HG02884 (cell line): ENCODE results near the gene CATSPERZ.
"Not testable (repeated sequence)": the region's sequence is repeated elsewhere in the genome, so short reads cannot be mapped to it uniquely, and the experiment has no call there.

Experiments used
- ATAC-seq: cut with Tn5 transposase; IDR thresholded peaks from one replicate; pipeline ENCODE4 v1.9.1; 2021; ENCODE audit warnings: mild to moderate bottlenecking, moderate library complexity; ENCODE audit not compliant: unreplicated experiment

The CATSPERZ gene

DNA sequence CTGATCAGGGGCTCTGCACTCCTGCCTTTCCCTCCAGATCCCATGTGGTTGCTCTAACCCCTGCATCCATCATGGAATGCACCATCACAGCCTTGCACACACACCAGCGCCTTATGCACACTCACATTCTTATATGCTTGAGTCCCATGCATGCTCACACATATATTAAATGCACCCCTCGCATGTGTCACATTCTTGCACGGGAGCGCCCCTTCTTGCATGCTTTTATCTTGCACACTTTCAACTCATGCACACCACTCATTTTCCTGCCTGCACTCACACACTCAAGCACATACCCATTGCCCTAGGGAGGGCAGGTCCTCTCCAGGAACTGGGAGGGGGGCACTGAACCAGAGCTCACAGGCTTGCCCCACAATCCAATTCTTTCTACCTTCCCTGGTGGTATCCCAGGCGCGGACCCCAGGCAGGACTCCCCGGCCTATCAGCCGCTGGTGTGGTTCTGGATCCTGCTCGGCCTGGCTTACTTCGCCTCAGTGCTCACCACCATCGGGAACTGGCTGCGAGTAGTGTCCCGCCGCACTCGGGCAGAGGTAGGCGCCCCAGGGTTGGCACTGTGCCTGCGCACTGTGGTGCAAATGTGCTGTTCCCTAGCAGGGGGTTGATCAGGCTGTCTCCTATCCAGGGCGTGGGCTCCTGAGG lies 2.3 kb upstream of the CATSPERZ start:
- no peak for ATAC-seq

DNA sequence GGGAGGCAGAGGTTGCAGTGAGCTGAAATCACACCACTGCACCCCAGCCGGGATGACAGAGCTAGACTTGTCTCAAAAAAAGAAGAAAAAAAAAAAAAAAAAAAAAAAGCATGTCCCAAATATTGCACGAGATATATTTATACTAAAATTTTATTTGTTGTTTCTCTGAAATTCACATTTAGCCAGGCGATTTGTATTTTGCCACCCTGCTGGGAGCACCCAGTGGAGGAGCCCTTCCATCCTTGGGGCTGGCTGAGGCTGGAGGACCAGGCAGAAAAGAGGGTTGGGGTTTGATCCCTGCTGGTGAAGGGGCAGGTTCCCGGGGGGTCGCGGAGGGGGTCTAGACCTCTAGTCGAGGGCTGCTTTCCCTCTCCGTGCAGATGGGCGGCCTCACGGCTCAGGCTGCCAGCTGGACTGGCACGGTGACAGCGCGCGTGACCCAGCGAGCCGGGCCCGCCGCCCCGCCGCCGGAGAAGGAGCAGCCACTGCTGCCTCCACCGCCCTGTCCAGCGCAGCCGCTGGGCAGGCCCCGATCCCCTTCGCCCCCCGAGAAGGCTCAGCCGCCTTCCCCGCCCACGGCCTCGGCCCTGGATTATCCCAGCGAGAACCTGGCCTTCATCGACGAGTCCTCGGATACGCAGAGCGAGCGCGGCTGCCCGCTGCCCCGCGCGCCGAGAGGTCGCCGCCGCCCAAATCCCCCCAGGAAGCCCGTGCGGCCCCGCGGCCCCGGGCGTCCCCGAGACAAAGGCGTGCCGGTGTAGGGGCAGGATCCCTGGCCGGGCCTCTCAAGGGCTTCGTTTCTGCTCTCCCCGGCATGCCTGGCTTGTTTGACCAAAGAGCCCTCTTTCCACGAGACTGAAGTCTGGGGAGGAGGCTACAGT lies 952 bp upstream of the CATSPERZ start:
- ATAC-seq, result no peak

DNA sequence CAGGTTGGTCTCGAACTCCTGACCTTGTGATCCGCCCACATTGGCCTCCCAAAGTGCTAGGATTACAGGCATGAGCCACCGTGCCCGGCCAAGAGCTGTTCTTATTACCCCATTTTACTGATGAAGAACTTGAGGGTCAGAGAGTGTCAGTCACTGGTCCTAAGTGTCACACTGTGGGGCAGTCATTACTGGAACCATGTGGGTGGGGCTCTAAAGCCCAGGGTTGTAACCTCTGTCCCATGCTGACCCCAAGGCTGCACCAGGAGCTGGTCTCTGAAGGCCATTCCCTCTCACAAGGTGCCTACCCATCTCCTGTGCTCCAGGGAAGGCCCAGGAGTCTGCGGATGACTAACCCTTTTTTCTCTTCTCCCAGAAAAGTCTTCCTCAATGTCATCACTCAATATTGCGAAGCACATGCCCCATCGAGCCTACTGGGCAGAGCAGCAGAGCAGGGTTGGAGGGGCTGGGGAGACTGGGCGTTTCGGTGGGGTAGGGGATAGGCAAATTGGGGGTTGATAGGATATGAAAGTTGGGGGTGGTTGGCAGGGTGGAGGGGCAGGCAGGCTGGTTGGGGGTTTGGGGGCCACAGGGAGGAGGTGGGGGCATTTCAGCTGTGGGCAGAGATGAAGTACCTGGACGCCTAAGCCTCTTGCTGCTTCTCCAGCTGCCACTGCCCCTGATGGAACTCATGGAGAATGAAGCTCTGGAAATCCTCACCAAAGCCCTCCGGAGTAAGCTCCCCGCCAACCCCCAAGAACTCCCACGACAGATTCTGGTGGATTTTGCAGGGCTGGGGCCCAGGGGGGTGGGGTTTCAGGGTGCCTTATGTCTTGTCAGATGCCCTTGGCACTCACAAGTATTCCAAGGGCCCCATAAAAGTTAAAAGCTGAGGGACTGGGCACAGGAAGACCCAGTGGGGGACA lies 3.2 kb downstream of the CATSPERZ start:
- no peak for ATAC-seq

GRCh38 chr11:64304032-64304315 lies 3.8 kb downstream of the CATSPERZ start:
- ATAC-seq, result no peak

DNA sequence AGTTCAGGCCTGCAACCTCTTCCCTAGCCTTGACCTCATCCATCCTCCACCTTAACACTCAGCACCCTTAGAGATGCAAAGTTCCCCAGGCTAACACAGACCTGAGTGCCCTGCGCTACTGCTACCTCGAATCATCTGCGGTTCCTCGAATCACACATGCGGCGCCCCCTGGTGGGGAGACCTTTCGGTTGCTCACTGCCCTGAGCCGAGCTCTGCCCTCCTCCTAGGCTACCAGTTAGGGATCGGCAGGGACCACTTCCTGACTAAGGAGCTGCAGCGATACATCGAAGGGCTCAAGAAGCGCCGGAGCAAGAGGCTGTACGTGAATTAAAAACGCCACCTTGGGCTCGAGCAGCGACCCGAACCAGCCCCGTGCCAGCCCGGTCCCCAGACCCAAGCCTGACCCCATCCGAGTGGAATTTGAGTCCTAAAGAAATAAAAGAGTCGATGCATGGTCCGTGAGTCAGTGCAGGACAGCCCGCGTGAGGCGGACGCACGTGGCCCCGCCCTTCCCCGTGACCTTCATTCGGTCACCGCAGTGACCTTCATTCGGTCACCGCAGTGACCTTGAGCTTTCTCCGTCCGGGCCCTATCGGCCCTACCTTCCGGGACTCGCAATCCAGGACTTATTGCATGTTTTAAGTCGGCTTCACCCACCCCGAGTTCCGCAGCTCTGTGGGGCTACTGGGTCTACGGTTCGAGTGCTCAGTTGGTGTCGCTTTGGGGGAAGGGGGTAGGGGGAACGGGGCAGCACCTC lies 4.3 kb downstream of the CATSPERZ start:
- peak; percentile 4 for ATAC-seq

DNA sequence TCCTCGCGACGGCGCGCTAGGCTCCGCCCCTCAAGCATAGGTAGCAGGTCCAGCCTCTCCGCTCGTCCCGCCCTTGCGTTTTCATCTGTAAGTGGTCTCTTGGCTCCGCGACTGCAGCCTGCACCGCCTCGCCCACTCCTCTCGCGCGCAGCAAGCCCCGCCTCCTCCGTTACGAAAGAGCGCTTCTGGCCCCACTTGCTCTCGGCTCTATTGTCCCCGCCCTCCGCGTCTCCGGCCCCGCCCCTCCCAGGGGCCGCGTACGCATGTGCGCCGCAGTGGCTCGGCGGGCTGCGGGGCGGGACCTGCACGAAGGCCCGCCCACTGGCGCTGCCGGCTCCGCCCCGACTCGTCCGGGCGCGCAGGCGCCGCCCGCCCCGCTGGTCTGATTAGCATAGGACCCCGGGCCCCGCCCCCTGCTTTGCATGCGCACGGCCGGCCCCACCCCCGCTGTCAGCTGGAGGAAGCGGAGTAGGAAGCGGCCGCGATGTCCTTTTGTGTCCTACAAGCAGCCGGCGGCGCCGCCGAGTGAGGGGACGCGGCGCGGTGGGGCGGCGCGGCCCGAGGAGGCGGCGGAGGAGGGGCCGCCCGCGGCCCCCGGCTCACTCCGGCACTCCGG lies 5.0 kb downstream of the CATSPERZ start, which contains the start of gene ESRRA:
ESRRA (plus strand) TSS at position 450 of the 616 bp plus-strand sequence. CDS start 1,656 bp downstream, outside the sequence.
- peak; percentile 56 for ATAC-seq

GRCh38 chr11:64305691-64306562 lies 5.8 kb downstream of the CATSPERZ start:
- ATAC-seq, result no peak

DNA sequence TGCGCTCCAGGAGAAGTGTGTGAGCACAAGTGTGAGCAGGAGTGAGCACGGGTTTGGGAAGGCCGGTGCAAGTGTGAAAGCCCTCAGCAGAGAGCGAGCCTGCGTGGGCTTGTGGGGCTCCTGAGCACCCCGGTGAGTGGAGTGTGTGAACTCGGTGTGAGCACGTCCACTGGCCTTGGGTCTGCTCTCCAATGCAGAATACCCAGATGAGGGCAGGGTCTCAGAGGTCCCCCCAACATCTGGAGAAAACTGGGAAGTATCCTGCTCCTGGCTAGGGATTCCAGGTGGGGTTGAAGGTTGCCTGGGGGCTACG lies 6.4 kb downstream of the CATSPERZ start:
- no peak for ATAC-seq

- ATAC-seq, result no peak
Measured at GRCh38 chr11:64306876-64307622, 6.9 kb downstream of the CATSPERZ start.

GRCh38 chr11:64307795-64308194 lies 7.6 kb downstream of the CATSPERZ start:
- not testable (repeated sequence) for ATAC-seq

- ATAC-seq, result no peak
Measured at GRCh38 chr11:64312947-64313346, 12.8 kb downstream of the CATSPERZ start.

GRCh38 chr11:64313491-64314145 lies 13.5 kb downstream of the CATSPERZ start:
- no peak for ATAC-seq

GRCh38 chr11:64314146-64314804 lies 14.1 kb downstream of the CATSPERZ start:
- no peak for ATAC-seq

- no peak for ATAC-seq
Measured at GRCh38 chr11:64314805-64315561, 14.8 kb downstream of the CATSPERZ start.

DNA sequence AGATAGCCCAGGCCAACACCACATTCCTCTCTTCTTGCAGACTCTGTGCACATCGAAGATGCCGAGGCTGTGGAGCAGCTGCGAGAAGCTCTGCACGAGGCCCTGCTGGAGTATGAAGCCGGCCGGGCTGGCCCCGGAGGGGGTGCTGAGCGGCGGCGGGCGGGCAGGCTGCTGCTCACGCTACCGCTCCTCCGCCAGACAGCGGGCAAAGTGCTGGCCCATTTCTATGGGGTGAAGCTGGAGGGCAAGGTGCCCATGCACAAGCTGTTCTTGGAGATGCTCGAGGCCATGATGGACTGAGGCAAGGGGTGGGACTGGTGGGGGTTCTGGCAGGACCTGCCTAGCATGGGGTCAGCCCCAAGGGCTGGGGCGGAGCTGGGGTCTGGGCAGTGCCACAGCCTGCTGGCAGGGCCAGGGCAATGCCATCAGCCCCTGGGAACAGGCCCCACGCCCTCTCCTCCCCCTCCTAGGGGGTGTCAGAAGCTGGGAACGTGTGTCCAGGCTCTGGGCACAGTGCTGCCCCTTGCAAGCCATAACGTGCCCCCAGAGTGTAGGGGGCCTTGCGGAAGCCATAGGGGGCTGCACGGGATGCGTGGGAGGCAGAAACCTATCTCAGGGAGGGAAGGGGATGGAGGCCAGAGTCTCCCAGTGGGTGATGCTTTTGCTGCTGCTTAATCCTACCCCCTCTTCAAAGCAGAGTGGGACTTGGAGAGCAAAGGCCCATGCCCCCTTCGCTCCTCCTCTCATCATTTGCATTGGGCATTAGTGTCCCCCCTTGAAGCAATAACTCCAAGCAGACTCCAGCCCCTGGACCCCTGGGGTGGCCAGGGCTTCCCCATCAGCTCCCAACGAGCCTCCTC lies 15.7 kb downstream of the CATSPERZ start:
- ATAC-seq, result not testable (repeated sequence)
